CD4-positive, alpha-beta T cell treated with Interleukin-17A for 4 hours (primary cell): Measurements from ENCODE around the gene KIN.
"Not testable (repeated sequence)": the region's sequence is repeated elsewhere in the genome, so short reads cannot be mapped to it uniquely, and the experiment has no call there.

Experiments used
- DNase-seq: peaks from one replicate; pipeline ENCODE4 v3.0.0-alpha.2; 2020; ENCODE audit warnings: mixed read lengths

The KIN gene, protein sequence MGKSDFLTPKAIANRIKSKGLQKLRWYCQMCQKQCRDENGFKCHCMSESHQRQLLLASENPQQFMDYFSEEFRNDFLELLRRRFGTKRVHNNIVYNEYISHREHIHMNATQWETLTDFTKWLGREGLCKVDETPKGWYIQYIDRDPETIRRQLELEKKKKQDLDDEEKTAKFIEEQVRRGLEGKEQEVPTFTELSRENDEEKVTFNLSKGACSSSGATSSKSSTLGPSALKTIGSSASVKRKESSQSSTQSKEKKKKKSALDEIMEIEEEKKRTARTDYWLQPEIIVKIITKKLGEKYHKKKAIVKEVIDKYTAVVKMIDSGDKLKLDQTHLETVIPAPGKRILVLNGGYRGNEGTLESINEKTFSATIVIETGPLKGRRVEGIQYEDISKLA

DNA sequence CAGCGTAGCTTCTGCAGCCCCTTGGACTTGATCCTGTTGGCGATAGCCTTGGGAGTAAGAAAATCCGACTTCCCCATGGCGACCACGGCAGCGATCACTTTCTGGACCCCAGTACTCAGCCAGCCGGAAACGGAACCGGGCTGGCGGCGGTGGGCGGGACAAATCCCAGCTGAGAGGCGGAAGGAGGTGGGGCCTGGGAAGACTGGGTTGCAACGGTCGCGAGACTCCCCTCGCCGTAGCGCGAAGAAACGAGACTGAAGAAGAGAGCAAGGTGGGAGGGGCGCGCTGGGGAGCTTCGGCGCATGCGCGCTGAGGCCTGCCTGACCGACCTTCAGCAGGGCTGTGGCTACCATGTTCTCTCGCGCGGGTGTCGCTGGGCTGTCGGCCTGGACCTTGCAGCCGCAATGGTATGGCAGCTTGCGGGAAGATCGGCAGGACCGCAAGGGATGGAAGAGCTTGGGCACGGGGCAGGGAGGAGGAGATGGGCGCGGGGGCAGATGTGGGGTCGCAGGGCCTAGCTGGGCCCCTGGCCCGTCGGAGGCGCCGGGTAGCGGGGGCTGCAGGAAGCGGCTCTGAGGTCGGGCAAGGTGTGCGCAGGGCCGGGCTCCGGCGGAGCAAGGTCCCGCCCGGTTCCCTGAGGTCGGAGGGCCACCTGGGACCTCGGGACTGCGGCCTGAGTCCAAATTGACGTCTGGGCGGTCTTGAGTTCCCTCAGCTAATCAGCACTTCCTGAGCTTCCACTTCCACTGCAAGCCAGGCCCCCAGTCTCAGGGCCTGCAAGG lies at the start of gene KIN, which contains the start of gene ATP5F1C:
TSS of gene KIN (minus strand) at position 137 of the 782 bp plus-strand sequence. CDS start at position 77, 60 bp downstream.
TSS of gene ATP5F1C (plus strand) at position 321 of the 782 bp plus-strand sequence. CDS start at position 352, 31 bp downstream.
- DNase-seq: peak; percentile 97

DNA sequence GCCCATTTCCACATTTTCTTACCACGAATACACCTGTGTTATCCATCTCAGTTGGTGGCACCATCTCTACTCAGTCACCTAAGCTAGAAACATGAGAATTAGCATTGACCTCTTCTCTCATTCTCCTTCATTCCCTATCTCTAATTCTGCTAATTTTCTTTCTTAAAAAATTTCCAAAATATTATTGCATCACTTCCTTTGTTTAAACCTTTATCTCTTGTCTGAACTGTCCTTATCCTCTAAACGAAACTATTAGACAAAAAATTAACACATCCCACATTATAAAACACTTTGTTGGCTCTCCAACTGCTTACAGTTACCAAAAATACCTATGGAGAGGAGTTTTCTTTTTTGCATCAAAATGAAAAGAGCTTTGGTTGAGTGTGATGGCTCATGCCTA lies 48.8 kb upstream of the KIN start:
- DNase-seq: no peak

DNA sequence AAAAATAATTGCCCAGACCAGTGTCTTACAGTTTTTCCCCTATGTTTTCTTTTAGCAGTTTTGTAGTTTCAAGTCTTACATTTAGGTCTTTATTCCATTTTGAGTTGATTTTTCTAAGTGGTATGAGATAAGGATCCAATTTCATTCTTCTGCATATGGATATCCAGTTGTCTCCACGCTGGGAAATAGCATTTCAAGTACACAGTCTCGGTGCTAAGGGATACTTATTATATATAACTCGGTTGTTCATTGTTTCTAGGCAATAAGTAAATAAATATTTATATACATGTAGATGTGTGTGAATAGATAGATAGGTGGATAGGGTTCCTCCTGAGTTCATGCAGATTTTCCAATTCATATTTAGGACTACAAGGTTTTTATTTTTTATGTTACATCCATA lies 46.5 kb upstream of the KIN start:
- DNase-seq: no peak

DNA sequence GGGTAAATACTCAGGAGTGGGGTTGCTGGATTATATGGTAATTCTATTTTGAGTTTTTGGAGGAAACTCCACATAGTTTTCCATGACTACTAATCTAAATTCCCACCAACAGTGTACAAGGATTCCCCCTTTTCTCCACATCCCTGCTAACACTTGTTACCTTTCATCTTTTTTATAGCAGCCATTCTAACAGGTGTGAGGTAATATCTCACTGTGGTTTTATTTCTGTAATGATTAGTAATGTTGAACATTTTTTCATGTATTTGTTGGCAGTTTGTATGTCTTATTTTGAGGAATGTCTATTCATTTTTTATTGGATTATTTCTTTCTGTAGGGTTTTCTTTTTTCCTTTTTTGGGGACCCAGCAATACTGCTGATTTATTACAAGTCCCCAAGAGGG lies 45.4 kb upstream of the KIN start:
- no peak for DNase-seq

DNA sequence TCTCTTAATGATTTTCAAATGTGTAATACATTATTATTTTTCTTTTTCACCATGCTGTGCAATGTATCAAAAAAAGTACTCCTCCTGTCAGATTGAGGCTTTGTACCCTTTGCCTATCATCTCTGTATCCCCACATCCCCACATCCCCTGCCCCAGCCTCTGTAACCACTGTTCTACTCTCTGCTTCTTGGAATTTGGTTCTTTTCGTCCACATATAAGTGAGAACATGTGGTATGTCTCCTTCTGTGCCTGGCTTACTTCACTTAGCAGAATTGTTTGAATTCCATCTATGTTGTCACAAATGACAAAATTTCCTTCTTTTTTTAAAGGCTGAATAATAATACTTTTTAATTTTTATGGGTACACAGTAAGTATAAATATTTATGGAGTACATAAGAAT lies 44.3 kb upstream of the KIN start:
- DNase-seq: no peak

DNA sequence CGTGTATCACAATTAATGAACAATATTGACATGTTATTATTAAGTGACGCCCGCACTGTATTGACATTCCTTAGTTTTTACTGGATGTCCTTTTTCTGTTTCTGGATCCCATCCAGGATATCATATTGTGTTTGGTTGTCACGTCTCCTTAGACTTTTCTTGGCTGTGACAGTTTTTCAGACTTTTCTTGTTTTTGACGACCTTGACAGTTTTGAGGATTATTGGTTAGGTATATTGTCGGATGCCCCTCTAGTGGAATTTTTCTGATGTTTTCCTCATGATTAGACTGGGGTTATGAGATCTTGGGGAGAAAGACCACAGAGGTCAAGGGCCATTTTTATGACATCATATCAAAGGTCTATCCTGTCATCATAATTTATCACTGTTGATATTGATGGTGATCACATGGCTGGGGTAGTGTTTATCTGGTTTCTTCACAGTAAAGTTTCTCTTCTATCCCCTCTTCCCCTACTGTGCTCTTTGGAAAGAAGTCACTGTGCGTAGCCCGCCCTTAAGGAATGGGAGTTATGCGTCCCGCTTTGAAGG lies 41.6 kb upstream of the KIN start:
- no peak for DNase-seq

DNA sequence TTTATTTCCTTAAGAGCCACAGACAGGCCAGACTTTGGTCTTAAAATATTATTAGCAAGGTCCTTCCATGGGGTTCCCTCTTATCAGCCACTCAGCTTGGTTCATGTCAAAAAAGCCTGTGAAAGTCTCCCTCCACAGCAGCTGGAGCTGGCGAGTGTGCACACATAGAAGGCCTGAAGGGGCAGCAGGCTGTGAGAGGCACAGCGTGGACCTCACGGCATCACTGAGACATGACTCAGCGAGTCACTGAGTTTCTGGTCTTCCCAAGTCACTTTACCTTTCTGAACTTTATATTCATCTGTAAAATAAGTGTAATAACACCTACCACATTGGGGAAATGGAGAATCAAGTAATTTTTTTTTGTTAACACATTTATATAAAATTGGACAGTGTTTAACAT lies 39.2 kb upstream of the KIN start:
- DNase-seq: no peak

DNA sequence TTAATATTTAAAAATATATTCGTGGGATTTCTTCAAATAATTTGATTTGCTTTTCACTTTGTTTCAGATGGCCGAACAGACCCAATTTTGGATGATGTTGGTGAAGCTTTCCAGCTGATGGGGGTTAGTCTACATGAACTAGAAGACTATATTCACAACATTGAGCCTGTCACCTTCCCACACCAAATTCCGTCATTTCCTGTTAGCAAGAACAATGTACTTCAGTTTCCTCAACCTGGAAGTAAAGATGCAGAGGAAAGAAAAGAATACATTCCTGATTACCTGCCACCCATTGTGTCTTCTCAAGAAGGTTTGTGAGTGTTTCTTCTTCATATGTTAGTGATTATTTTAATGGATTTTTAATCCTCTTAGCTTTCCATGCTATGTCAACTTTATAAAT lies 36.5 kb upstream of the KIN start:
- no peak for DNase-seq

DNA sequence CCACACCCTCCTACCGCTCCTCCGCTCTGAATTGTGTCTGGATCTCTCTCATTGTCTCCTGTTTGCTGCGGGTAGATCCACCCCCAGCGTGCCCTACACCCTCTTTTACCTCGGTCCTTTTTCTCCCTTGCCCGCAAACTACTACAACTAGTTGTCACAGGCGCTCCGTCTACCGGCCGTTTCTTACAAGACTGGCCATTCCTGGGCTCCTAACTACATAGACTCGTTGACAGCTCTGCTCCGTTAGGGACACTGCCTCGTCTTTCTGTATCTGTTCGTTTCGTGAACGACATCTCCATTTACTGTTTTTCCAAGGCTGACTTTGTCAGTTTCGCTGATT lies 31.3 kb upstream of the KIN start:
- peak; percentile 21 for DNase-seq

DNA sequence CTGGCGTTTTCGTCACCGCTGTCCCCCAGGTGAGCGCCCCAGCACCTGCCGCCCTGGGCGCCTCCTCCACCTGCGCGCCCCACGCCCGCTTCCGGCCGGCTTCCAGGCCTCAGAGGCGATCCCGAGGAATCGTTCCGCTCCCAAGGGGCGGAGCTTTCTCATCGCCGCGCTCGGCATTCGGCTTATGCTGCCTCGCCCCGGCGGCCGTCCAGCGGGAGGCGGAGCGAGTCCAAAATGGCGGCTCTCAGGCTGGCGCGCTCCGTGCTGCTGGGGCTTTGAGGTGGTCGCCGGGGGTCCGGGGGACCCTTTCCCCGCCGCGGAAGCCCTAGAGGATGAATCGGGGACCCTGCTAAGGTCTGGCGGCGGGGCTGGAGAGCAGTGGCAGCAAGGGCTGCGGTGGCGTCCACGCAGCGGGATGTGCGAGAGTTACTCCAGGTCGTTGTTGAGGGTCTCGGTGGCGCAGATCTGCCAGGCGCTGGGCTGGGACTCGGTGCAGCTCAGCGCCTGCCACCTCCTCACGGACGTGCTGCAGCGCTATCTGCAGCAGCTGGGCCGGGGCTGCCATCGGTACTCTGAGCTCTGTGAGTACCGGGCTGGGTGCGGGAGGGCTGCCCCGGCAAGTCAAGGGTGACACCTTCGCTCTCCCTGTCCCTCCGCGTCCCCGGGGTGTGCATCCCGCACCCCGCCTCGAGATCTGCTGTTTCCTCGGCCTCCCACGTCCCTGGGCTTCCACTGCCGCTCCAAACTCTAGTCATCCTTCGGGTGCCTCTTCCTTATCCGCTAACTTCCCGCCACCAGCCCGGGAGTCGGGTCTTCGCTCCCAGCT lies 30.7 kb upstream of the KIN start, which contains the start of gene TAF3:
TSS of gene TAF3 (plus strand) at position 211 of the 826 bp plus-strand sequence. CDS start at position 416, 205 bp downstream.
- peak; percentile 95 for DNase-seq

DNA sequence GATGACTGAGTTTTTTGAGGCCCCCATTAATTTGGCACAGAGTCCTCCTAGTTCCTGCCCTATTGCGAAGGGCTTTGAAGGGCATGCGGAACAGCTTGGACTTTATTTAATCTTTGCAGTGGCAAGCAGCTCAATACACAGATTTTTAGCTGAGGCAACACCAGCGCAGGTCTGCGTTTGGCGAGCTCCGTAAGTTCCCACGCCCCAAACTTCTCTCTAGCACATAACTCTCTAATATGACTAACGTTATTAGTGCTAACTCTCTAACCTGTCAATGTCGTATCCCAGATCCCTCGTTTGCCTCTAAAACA lies 30.1 kb upstream of the KIN start:
- no peak for DNase-seq

DNA sequence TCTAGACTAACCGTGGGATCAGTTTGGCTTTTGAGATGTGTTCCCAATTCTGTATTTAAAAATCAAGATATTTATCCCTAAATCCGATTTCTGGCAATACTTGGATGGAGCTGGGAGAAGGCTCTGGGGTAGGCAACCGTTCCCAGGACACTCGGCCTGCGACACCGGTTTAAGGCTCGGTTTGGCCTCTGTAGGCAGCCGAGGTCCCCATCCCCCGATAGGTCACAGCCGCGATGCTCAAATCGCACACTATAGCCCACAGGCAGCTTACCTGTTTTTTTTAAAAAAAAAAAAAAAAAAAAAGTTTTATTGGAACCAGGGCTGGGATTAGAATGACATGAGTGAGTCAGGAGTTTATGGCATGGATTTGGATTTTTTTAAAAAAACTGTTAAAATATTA lies 29.8 kb upstream of the KIN start:
- DNase-seq: no peak

DNA sequence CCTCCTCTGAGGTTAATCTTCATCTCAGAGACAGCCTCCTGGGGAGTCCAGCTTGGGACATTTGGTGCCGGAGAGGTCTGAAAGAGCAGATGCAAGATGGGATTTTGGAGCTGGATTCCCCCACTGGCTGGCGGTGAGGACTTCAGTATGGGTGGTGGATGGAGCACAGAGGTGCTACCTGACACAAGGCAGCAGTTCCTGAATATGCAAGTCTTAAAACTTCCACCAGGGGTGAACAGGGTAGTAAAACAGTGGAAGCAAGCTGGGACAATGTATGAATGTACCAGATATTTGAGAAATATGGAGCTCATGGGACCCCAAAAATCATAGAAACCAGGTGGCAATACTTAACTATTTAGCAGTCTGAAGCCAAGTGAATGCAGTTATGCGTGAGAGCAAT lies 25.7 kb upstream of the KIN start:
- no peak for DNase-seq

DNA sequence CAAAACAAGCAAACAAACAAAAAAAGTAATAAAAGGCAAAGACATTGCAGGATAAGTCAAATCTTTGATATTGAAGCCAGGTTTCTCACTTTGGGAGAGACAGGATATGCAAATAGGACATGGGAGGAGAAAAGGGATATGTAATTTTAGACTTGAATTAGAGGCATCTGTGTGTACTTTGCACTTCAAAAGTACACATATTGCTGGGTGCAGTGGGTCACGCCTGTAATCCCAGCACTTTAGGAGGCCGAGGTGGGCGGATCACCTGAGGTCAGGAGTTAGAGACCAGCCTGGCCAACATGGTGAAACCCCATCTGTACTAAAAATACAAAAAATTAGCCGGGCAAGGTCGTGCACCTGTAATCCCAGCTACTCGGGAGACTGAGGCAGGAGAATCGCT lies 23.9 kb upstream of the KIN start:
- DNase-seq: not testable (repeated sequence)

DNA sequence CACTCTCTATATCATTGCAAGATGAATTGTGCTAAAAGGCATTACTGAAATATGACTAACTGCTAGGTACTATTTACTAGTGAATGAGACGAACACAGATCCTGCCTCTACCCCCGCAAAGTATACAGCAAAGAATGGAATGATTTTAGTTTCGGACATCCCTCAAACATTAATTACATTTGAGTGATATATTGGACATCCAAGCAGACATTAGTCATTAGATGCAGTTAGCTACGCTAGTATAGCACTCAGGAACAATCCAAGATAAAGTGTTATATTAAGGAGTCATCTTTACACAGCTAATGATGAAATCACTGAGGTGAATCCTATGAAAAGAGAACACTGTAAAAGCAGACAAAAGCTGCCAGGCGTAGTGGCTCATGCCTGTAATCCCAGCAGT lies 23.2 kb upstream of the KIN start:
- no peak for DNase-seq

DNA sequence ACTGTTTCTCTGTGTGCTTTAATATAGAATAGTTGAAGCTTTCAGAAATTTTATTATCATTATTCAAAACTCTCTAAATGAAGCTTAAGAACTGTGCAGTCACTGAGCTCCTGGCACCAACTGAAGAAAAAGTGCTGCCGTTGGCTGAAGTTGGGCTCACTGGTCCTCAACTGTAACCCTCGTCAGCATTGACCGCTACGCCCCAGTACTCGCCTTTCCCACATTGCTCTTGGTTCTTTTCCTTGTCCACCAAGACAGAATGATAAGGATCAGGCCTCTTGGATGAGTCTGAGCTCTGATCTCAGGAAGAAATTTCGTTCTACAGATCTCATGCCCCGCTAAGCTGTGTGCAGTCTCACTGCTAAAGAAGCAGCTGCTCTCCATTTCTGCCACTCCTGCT lies 22.6 kb upstream of the KIN start:
- no peak for DNase-seq

DNA sequence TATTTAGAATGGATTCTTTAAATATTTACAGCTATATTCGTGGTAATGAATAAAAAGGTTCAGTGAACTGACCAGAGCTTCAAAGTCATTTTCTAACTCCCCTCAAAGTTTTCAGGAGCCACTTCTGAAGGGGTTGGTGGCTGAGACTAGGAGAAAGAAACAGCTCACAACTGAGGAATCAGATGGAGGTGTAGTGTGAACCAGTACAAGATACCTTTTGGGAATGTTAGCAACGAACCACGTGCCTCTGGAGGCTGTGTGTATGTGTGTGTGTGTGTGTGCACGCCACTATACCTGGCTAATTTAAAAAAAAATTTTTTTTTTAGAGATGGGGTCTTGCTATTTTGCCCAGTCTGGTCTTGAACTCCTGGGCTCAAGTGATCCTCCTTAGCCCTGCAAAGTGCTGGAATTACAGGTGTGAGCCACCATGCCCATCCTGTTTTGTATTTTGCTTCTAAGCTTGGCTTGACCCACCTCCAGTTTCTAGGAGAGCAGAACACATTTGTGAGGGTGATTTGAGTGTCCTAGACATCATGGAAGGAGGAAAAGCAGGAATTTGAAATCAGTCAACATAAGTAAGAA lies 21.0 kb upstream of the KIN start:
- DNase-seq: no peak

DNA sequence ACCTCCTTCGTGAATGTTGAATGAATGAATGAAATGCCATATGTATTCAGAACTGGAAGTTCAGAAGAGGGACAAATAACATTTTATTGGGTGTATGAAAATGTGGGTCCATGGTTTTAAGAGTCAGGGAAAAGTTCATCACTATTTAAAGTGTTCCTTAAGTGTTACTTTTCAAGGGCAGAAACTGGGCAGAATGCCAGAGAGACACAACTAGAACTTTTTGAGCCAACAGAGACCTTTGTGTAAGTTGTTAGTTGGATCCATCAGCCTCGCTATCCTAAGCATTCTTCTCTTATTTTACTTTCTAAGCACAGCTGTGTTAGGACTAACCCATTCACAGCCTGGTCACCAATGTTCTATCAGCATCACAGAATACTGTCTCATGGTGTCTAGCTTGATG lies 16.9 kb upstream of the KIN start:
- DNase-seq: no peak

DNA sequence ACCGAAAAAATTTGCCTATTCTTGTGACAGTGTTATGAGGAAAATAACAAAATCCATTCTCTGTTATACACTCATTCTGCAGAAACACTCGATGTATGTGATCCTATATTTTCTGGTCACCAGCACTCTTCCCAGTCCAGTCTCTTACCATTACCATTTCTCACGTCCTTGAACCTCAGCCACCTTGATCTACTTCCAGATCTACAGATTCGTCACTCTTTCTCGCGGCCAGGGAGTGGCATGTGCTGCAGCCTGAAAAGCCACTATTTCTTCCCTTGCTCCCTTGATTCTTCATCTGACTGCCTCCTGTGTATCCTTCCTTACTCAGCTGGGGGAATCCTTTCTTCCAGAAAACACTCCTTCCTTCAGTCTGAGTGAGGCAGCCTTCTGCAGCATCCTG lies 16.4 kb upstream of the KIN start:
- no peak for DNase-seq

DNA sequence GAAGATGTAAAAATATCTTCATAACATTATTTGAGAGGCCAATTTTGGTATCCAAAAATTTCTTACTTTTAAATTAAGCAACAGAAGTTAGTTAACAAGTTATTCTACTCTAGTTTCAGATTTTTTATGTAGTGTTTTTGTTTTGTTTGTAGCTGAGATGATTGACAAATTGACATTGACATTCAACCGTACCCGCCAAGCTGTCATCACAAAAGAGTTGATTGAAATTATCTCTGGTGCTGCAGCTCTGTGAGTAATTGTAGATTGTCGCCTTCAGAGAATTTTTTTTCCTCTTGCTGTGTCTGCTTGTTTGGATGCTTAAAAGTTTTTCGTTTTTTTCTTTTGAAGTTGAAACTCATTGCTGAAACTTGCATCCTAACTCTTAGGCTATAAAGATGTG lies 14.8 kb upstream of the KIN start:
- no peak for DNase-seq

DNA sequence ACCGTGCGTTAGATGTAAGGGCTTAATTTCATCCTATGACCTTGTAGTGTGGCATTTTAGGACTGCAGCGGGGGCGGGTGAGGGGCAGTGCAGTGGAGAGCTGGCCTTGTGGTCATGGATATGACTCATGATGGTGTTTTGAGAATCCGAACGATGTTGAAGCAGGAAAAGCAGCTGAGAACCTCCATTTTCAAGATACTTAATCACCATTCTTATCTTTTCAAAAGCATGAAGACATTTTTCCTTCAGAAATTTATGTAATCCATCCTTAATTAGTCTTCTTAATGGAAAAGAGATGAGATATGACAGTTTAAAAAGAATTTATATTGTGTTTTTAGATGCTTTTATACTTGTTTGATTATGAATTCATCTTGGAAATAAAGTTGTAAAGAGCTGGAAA lies 9.8 kb upstream of the KIN start:
- DNase-seq: no peak

DNA sequence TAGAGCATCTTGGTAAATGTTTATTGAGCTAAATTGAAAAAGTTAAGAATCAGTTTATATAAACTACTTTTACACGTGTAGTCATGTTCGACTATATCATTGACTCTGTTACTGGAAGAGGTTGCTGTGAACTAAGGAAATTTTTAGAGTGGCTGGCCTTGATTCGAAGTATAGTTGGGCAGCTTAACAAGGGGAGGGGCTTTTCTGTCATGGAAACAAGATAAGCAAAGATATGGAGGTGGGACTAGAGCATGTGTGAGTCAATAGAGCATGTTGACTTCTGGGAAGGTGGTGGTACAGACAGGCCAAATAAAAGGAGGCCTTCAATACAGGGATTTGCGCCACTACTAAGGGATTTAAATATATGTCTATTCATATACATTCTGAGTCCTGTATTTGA lies 7.8 kb upstream of the KIN start:
- DNase-seq: no peak
